SK-MEL-5 (cell line): Measurements from ENCODE around the gene TNK2. TPM values are rescaled to one million over a fixed set of nuclear protein-coding genes. Genes with fewer than 3 reads are reported as not detected.
"Not testable (repeated sequence)": the region's sequence is repeated elsewhere in the genome, so short reads cannot be mapped to it uniquely, and the experiment has no call there.

Experiments
- DNase-seq: peaks from one replicate; pipeline ENCODE4 v3.0.0-alpha.2; 2016; ENCODE audit warnings: low read depth, low spot score
- in situ Hi-C: cut with HindIII; loops from 2 replicates; pipeline ENCODE4 v1.10.0; 2016; ENCODE audit warnings: low sequenced_read_pairs, high pct_unique_total_duplicates, low pct_unique_long_range_greater_than_20kb
- total RNA-seq: library from RNA; depleted of rRNA; stranded (reverse); fragments of >200 nt; shearing (Covaris generic); gene quantifications from 2 replicates; pipeline ENCODE4 v1.2.3, GENCODE V29; 2014

The TNK2 gene
- total RNA-seq, 1 experiment from 2014 or later = 9.0 TPM

DNA sequence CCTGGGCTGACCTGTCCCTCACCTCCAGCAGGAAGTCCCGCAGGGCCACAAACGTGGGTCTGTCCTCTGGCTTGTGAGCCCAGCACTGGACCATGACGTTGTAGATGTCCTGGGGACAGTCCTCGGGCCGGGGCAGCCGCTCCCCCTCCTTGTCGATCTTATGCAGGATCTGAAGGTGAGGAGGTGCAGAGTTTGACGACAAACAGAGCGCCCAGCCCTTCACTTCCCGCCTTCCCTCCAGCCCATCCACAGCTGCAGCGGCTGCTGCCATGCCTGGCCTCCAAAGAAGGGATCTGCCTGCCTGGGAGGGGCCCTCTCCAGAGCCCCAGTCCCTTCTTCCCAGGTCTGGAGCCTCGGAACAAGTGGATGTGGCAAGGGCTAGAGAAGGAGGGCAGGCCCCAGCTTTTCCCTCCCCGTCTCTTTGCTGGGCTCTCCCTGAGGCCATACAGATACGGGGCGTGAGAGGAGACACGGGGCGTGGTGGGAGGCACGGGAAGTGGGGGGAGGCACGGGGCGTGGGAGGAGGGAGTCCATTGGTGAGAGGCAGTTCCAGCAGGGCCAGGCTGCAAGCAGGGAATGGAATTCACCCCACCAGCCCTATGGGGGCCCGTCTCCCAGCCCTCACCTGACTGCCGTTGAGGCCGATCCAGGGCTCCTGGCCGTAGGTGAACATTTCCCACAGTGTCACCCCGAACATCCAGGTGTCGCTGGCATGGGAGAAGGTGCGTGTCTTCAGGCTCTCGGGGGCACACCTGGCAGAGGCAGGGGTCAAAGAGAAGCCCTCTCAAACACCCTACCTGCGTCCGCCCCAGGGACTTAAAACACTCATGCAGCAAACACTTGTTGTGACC lies 29.7 kb downstream of the TNK2 start:
- in situ Hi-C loops = no loop called here
- DNase-seq = no peak

DNA sequence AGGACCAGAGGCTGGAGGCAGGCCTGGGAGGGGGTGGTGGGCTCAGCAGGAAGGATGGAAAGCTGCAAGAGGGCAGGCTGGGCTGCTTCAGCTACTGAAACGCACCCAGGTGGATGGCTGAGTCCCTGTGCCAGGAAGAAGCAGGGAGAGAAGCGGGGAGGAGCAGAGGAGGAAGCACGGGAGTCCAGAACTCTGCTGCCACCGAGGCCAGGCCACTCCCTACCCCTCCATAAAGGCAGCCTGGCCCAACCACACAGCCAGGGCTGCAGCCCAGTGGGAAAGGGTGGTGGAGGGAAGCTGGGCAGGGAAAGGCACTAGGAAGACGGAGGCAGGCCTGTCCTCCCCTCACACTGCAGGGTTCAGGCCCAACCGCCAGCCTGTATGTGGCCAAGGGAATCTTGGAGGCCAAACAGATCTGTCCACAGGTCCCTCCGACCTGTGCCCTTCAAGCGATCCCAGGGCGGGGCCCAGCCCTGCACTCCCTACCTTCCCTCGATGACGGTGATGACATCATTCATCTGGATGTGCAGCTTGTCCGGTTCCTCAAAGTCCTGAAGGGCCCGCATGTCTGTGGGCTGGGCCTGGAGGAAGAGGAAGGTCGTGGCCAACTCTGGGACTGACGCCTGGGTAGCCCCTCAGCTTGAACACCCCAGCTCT lies 30.5 kb downstream of the TNK2 start:
- in situ Hi-C loops = no loop called here
- DNase-seq = no peak

- DNase-seq = no peak
- in situ Hi-C loops = no loop called here
Measured at GRCh38 chr3:195877136-195877715, 31.1 kb downstream of the TNK2 start.

DNA sequence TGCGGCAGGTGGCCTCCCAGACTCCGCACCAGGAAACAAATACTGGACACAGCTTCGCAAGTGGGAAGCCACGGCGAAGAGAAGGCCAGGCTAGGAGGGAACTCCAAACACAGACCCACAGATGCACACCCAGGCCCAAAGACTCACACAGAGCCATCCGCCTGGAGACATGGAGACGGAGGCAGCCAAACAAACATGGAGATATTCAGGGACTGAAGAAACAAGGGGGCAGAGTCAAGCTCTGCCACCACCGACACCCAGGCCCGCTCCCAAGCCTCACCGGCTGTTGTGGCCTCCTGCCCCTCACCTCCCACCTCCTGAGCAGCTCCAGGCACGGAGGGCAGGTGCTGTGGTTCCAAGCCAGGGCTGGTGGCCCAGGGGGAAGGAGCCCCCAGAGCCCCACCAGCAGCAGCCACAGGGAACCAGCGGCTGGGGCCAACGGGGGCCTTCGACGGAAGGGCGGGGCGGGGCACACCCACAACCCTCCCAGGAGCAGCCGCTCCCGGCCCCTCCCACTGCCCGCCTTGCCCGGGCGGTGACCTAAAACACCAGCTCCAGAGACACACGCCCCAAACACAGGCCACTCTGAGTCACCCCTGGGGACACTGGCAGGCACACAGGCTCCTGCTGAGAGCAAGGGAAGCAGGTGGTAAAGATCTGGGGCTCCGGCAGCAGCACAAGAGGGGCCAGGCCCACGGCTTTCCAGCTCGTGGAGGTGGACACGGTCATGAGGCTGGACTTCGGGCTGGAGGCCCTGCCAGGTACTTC lies 31.9 kb downstream of the TNK2 start:
- no peak for DNase-seq
- in situ Hi-C loops = no loop called here

GRCh38 chr3:195875482-195876236 lies 32.7 kb downstream of the TNK2 start:
- in situ Hi-C loops = no loop called here
- DNase-seq = no peak

DNA sequence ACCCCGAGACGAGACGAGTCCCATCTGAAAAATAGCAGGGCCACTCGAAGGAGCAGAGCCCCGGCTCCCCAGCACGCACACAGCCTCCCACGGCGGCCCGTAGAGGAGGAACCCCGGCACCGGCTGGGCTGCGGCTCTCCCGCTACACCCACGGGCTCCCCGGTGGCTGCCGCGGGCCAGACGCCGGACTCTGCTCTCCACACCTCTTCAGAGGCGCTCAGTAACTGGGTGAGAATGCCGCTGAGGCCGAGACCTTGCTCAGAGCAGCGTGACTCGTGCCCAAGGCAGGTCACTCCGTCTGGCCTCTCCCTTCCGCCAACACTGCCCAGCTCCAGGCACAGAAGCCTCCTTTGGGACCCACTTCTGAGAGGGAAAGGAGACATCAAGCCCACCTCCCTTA lies 34.4 kb downstream of the TNK2 start:
- in situ Hi-C loops = no loop called here
- DNase-seq = no peak

DNA sequence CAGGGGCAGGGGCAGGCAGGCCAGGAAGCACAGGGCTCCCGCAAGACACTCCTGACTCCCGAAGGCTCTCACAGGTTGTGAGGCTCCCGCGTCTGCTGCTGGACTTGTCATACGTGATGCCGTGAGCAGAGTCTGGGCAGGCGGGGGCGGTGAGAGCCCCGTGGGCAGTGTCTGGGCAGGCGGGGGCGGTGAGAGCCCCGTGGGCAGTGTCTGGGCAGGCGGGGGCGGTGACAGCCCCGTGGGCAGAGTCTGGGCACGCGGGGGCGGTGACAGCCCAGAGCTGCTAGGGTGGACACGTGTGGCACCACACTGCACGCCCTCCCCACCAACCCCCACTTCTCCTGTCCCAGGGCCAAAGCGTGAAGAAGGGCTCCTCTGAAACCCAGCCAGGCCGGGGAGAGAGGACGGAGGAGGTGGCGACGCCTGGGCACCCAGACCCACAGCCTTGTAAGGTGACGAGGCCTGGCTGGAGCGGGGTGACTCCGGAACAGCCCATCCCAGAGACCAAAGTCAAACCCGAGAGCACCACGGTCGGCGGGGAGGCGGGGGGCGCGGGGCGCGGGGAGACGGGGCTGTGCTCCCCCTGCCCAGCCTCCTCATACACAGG lies 35.0 kb downstream of the TNK2 start:
- in situ Hi-C loops = no loop called here
- DNase-seq = no peak

DNA sequence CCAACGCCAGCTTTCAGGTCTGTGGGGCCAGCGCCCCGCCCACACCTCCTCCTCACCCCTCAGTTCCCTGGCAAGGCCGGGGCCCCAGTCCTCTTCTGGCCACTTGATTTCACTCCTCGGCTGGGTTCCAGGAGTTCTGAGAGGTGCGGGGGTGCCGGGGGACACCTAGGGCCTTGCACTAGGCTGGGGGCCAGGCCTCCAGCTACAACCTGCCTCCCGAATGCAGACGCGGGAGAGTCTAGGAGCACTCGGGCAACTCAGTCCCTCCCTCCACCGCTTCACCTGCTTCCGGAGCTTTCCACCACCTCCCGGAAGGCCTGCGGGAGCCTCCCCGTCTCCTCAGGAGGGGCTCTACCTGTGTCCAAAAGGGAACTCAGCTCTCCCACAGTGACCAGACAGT lies 35.6 kb downstream of the TNK2 start:
- no peak for DNase-seq
- in situ Hi-C loops = no loop called here

GRCh38 chr3:195872097-195872496 lies 36.3 kb downstream of the TNK2 start:
- in situ Hi-C loops = no loop called here
- DNase-seq = no peak

- DNase-seq, in situ Hi-C loops: not testable (repeated sequence)
Measured at GRCh38 chr3:195871686-195872085, 36.7 kb downstream of the TNK2 start.

DNA sequence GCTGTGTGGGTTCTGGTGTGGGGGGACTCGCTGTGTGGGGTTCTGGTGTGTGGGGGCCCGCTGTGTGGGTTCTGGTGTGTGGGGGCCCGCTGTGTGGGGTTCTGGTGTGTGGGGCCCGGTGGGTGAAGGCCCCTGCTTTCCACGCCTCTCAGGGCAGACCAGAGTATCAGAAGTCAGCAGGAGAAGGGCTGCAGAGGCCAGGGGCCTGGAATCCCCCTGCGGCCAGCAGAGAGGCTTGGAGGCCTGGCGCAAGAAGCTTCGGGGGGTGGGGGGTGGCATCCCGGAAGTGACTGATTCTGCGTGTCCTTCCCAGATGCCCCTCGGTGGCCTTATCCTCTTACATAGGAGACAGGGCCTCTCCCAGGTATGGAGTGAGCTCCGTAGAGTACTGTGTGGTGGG lies 37.4 kb downstream of the TNK2 start:
- in situ Hi-C loops = no loop called here
- no peak for DNase-seq

DNA sequence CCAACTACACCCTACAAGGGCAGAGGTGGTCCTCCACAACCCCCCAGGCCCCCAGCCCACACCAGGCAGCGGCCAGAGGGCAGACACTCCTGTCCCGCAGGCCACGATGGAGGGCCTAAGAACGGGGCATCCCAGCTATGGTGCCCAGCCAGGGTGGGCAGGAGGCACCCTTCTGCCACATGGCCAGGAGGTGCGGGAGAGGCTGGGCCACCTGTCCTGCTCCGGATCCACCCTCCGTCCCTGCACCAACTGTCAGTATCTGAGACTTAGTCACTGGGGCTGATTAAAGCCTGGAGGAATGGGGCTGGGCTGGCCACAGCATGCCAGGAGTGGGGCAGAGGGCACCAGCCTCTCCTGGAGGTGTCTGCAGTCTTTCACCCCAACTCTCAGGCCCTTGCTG lies 37.9 kb downstream of the TNK2 start:
- in situ Hi-C loops = no loop called here
- DNase-seq = no peak

GRCh38 chr3:195869413-195870001 lies 38.8 kb downstream of the TNK2 start:
- DNase-seq = no peak
- in situ Hi-C loops = no loop called here

GRCh38 chr3:195868866-195869412 lies 39.4 kb downstream of the TNK2 start:
- in situ Hi-C loops = no loop called here
- DNase-seq = no peak

DNA sequence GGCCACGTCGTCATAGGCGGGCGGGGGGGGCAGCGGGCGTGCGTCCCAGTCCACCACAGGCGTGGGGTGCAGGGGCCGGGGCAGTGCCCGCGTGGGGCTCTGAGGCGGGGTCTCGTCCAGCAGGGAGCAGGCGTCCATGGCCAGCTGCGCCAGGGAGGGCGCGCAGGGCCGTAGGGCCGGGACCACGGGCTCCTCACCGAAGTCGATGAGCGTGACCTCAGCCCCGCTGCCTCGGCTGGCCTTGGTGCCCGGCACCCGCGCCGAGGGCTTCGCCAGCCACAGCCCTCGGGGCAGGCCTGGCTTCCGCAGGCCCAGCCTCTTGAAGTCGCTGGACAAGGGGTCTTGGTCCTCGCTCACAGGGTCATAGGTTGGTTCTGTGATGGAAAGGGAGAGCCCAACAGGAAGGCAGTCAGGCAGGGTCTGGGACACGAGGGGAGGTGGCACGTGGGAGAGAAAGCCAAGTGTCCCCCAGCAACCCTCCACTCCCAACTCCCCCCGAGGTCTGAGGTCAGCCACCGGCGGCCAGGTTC lies 40.0 kb downstream of the TNK2 start:
- in situ Hi-C loops = no loop called here
- no peak for DNase-seq

- DNase-seq = no peak
- in situ Hi-C loops = no loop called here
Measured at GRCh38 chr3:195867631-195868335, 40.6 kb downstream of the TNK2 start.
